Activated CD4-positive, alpha-beta memory T cell treated with anti-CD3 and anti-CD28 coated beads for 36 hours (primary cell): ENCODE measurements around the gene UFC1. TPM values are rescaled to one million over a fixed set of nuclear protein-coding genes. Genes with fewer than 3 reads are reported as not detected.

Experiments
- CTCF ChIA-PET: fragments of 350-600 bp; sonication (Branson Sonifier 250); formaldehyde crosslinking; loops from one replicate; lab custom pipeline; 2021; ENCODE audit warnings: antibody characterized with exemption, inconsistent platforms; lab: Charles Lee
- POLR2A ChIA-PET: fragments of 350-600 bp; sonication (Branson Sonifier 250); formaldehyde crosslinking; loops from one replicate; lab custom pipeline; 2021; ENCODE audit warnings: antibody characterized with exemption; lab: Charles Lee
- DNase-seq: peaks from one replicate; pipeline ENCODE4 v3.0.0-alpha.2; 2020
- H3K27ac Mint-ChIP-seq: one replicate; pipeline ENCODE4 v1.8.0; 2021; ENCODE audit warnings: mixed read lengths
- H3K27me3 Mint-ChIP-seq: one replicate; pipeline ENCODE4 v1.8.0; 2021; ENCODE audit warnings: mixed read lengths
- H3K36me3 Mint-ChIP-seq: one replicate; pipeline ENCODE4 v1.8.0; 2021; ENCODE audit warnings: mixed read lengths
- H3K4me1 Mint-ChIP-seq: one replicate; pipeline ENCODE4 v1.8.0; 2021; ENCODE audit warnings: low read depth, mixed read lengths
- H3K4me3 Mint-ChIP-seq: one replicate; pipeline ENCODE4 v1.8.0; 2021; ENCODE audit warnings: mild to moderate bottlenecking, mixed read lengths
- H3K9me3 Mint-ChIP-seq: one replicate; pipeline ENCODE4 v1.8.0; 2021; ENCODE audit warnings: mixed read lengths
- intact Hi-C: fragments of 100-400 bp; cut with micrococcal nuclease; formaldehyde crosslinking; loops from one replicate; pipeline ENCODE4 v1.15.1; 2023
- total RNA-seq, 2 experiments: library from RNA; stranded (reverse); gene quantifications; one replicate each; pipeline ENCODE4 v1.2.3, GENCODE V29; 2021

Gene UFC1
- total RNA-seq, 2 experiments from 2014 or later = 87.7 to 91.0 TPM

- no peak for DNase-seq
- intact Hi-C loops = loop anchor here (5.0 kb wide), 1 partner anchor 296 kb away; no protein-coding TSS in a partner anchor
- ChIA-PET POLR2A (interaction anchor here (0.5 to 2.7 kb wide), 10 partner anchors 20 to 143 kb away, joined by 3 to 16 read pairs (median 4); partner anchors contain the start of genes ARHGAP30, NDUFS2, PPOX and UFC1), CTCF (interaction anchor here (0.7 to 4.3 kb wide), 11 partner anchors 12 to 294 kb away, joined by 3 to 22 read pairs (median 5); partner anchors contain the start of genes ARHGAP30, KLHDC9, PPOX and UFC1)
- no peaks in the 10 kb centered on the region for H3K9me3 Mint-ChIP-seq
- H3K4me1 Mint-ChIP-seq = peaks cover 36% of the 10 kb centered on the region
- no peak overlapping the region for H3K27ac Mint-ChIP-seq
- H3K27me3 Mint-ChIP-seq = no peaks in the 10 kb centered on the region
- peaks cover 16% of the 10 kb centered on the region for H3K36me3 Mint-ChIP-seq
- no peak overlapping the region for H3K4me3 Mint-ChIP-seq
Observed at GRCh38 chr1:161133220-161133740, 20.5 kb upstream of the UFC1 start.

DNA sequence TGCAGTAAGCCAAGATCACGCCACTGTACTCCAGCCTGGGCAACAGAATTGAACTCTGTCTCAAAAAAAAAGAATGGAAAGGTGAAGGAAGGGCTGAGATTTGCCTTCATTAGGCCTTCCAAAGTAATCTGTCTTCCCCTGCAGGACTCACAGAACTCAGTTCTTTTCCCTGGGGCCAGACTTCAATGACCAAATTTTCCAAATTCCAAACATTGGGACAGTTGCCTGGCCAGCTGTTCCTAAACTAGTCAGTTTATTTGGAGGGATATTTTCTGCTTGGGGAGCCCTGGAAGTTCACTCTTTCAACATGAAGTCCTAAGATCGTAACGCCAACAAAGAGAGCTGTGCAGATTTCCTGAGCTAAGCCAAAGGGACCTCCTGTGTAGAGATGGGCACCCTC, 15.9 kb upstream of the UFC1 start:
- no peak for DNase-seq
- H3K27ac Mint-ChIP-seq = no peak overlapping the region
- H3K4me1 Mint-ChIP-seq = peaks cover 3% of the 10 kb centered on the region
- H3K9me3 Mint-ChIP-seq = no peaks in the 10 kb centered on the region
- intact Hi-C loops = no loop called here
- ChIA-PET CTCF (interaction anchor here (0.7 to 2.9 kb wide), 8 partner anchors 10 to 147 kb away, joined by 3 to 12 read pairs (median 4); partner anchors contain the start of gene PPOX), POLR2A (no interaction called here)
- peaks cover 4% of the 10 kb centered on the region for H3K36me3 Mint-ChIP-seq
- no peak overlapping the region for H3K4me3 Mint-ChIP-seq
- no peaks in the 10 kb centered on the region for H3K27me3 Mint-ChIP-seq

- H3K27ac Mint-ChIP-seq = no peak overlapping the region
- CTCF ChIA-PET = interaction anchor here (0.7 to 2.9 kb wide), 9 partner anchors 10 to 185 kb away, joined by 3 to 12 read pairs (median 4); partner anchors contain the start of gene PPOX
- H3K27me3 Mint-ChIP-seq = no peaks in the 10 kb centered on the region
- H3K9me3 Mint-ChIP-seq = no peaks in the 10 kb centered on the region
- no peak for DNase-seq
- H3K4me3 Mint-ChIP-seq = no peak overlapping the region
- peaks cover 3% of the 10 kb centered on the region for H3K4me1 Mint-ChIP-seq
- H3K36me3 Mint-ChIP-seq = peaks cover 4% of the 10 kb centered on the region
- intact Hi-C loops = no loop called here
- POLR2A ChIA-PET = no interaction called here
Observed at GRCh38 chr1:161138431-161138830, 15.3 kb upstream of the UFC1 start.

DNA sequence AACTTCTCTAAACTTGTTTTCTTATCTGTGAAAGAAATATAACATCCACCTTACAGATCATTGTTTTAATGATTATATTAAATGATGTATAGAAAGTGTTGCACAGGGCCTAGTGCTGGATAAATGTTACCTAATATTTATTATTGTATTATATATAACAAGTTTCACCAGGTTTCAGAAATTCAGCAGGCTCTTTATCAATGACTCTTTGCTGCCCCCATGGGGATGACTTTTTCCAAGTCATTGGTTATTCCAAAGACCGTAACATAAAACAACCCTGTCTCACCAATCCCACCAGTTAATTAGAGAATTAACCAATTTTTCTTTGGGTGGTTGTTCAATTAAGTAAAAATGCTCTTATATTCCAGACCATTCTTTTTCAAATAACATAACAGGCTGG, 14.0 kb upstream of the UFC1 start:
- peak; percentile 40 for DNase-seq
- intact Hi-C loops = no loop called here
- H3K4me3 Mint-ChIP-seq = no peak overlapping the region
- H3K27ac Mint-ChIP-seq = no peak overlapping the region
- peaks cover 4% of the 10 kb centered on the region for H3K36me3 Mint-ChIP-seq
- ChIA-PET CTCF (interaction anchor here (0.8 to 2.9 kb wide), 4 partner anchors 35 to 149 kb away, joined by 3 to 12 read pairs (median 4); partner anchors contain the start of gene TOMM40L), POLR2A (no interaction called here)
- H3K27me3 Mint-ChIP-seq = no peaks in the 10 kb centered on the region
- no peaks in the 10 kb centered on the region for H3K9me3 Mint-ChIP-seq
- peaks cover 3% of the 10 kb centered on the region for H3K4me1 Mint-ChIP-seq

DNA sequence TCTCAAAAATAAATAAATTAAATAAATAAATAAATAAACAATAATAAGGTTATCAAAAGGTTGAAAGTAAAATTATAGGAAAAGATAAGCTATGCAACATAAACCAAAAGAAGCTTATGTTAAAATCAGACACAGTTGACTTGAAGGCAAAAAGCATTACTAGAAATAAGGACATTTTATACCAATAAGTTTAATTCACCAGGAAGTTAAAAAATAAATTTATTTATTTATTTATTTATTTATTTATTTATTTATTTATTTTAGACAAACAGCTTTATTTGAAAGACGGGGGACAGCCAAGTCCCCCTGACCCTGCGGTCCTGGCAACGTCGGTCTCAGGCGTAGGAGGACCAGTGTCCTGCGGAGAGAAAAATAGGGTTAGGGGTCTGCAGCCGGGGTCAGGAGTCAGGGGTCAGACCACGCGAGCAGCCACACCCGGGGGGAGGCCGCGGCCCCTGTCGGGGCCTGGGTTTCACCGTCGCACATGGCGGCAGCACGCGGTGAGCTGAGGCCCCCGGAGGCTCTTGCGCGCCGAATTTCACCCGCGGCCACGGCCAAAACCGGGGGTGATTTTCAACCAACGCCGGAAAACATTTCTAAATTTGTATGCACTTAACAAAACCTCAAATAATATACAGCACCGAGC, 12.9 kb upstream of the UFC1 start:
- Mint-ChIP-seq H3K27ac (no peak overlapping the region), H3K4me1 (no peaks in the 10 kb centered on the region), H3K9me3 (no peaks in the 10 kb centered on the region), H3K36me3 (no peaks in the 10 kb centered on the region), H3K4me3 (no peak overlapping the region), H3K27me3 (no peaks in the 10 kb centered on the region)
- intact Hi-C loops = no loop called here
- DNase-seq = no peak
- CTCF ChIA-PET = interaction anchor here (1.0 to 1.6 kb wide), 11 partner anchors 13 to 151 kb away, joined by 3 to 9 read pairs (median 4); partner anchors contain the start of genes PPOX and UFC1
- POLR2A ChIA-PET = interaction anchor here (0.8 to 1.3 kb wide), 2 partner anchors 25 to 71 kb away, joined by 3 to 4 read pairs; partner anchors contain the start of gene ARHGAP30

GRCh38 chr1:161145832-161146231, 7.9 kb upstream of the UFC1 start:
- no peak for DNase-seq
- Mint-ChIP-seq H3K36me3 (no peaks in the 10 kb centered on the region), H3K27me3 (no peaks in the 10 kb centered on the region), H3K9me3 (no peaks in the 10 kb centered on the region), H3K27ac (no peak overlapping the region), H3K4me1 (no peaks in the 10 kb centered on the region), H3K4me3 (no peak overlapping the region)
- ChIA-PET CTCF (no interaction called here), POLR2A (no interaction called here)
- intact Hi-C loops = no loop called here

- POLR2A ChIA-PET = interaction anchor here (0.7 to 2.6 kb wide), 7 partner anchors 13 to 108 kb away, joined by 4 to 16 read pairs (median 5); partner anchors contain the start of genes B4GALT3, DEDD, PPOX and USF1
Observed at GRCh38 chr1:161153176-161153575, 602 bp upstream of the UFC1 start.

DNA sequence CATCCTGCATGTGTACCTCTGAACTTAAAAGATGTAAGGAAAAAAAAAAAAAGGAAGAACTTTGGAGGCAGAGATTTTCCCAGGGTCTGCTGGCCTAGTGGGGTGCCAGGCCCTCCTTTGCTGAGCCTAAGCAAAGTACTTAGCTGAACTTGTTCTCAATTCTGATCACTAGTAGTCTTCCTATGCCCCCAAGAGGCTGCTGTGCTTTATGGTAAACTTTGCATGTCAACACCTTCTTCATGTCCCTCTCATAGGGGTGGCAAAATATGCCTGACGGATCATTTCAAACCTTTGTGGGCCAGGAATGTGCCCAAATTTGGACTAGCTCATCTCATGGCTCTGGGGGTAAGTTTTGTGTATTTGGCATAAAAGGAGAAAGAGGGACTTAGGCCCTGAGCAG, 4.1 kb downstream of the UFC1 start:
- Mint-ChIP-seq H3K27ac (peak overlapping the region; percentile 47), H3K4me3 (no peak overlapping the region), H3K9me3 (no peaks in the 10 kb centered on the region), H3K27me3 (no peaks in the 10 kb centered on the region), H3K4me1 (peaks cover 52% of the 10 kb centered on the region), H3K36me3 (peaks cover 31% of the 10 kb centered on the region)
- intact Hi-C loops = no loop called here
- ChIA-PET POLR2A (interaction anchor here (0.6 to 3.8 kb wide), 4 partner anchors 8 to 142 kb away, joined by 3 to 25 read pairs (median 4); partner anchors contain the start of genes DEDD and PPOX), CTCF (interaction anchor here (0.6 to 1.9 kb wide), 7 partner anchors 11 to 446 kb away, joined by 3 to 4 read pairs (median 3); partner anchors contain the start of genes CD48 and TOMM40L)
- no peak for DNase-seq

More at GRCh38 chr1:161153176-161153575, 602 bp upstream of the UFC1 start:
- peaks cover 14% of the 10 kb centered on the region for H3K36me3 Mint-ChIP-seq
- peaks cover 13% of the 10 kb centered on the region for H3K4me1 Mint-ChIP-seq
- peak overlapping the region; percentile 97 for H3K27ac Mint-ChIP-seq
- CTCF ChIA-PET = interaction anchor here (0.9 to 3.6 kb wide), 7 partner anchors 12 to 228 kb away, joined by 3 to 23 read pairs (median 4); partner anchors contain the start of genes B4GALT3, DEDD and PPOX
- no peaks in the 10 kb centered on the region for H3K27me3 Mint-ChIP-seq
- H3K9me3 Mint-ChIP-seq = no peaks in the 10 kb centered on the region
- no peak for DNase-seq
- intact Hi-C loops = loop anchor here (1.0 kb wide), 2 partner anchors 21 to 35 kb away; partner anchors contain the start of genes DEDD, NIT1 and PFDN2
- peak overlapping the region; percentile 86 for H3K4me3 Mint-ChIP-seq

GRCh38 chr1:161158316-161159010, 4.7 kb downstream of the UFC1 start:
- H3K4me1 Mint-ChIP-seq = peaks cover 55% of the 10 kb centered on the region
- H3K27ac Mint-ChIP-seq = peak overlapping the region; percentile 81
- CTCF ChIA-PET = interaction anchor here (0.6 to 1.9 kb wide), 4 partner anchors 11 to 447 kb away, joined by 3 to 4 read pairs (median 3); partner anchors contain the start of gene CD48
- no peaks in the 10 kb centered on the region for H3K9me3 Mint-ChIP-seq
- peak overlapping the region; percentile 78 for H3K4me3 Mint-ChIP-seq
- no peak for DNase-seq
- intact Hi-C loops = no loop called here
- H3K36me3 Mint-ChIP-seq = peaks cover 31% of the 10 kb centered on the region
- POLR2A ChIA-PET = interaction anchor here (0.9 to 1.3 kb wide), 3 partner anchors 26 to 41 kb away, joined by 3 to 4 read pairs (median 3); partner anchors contain the start of gene DEDD
- no peaks in the 10 kb centered on the region for H3K27me3 Mint-ChIP-seq

- peak within 1 kb of the TSS; percentile 81 for H3K27ac Mint-ChIP-seq
- ChIA-PET CTCF (interaction anchor here (0.8 to 1.9 kb wide), 3 partner anchors 12 to 62 kb away, joined by 3 to 4 read pairs (median 3); no protein-coding TSS in a partner anchor), POLR2A (interaction anchor here (0.9 kb wide), 1 partner anchor 42 kb away, joined by 3 read pairs; no protein-coding TSS in a partner anchor)
- H3K9me3 Mint-ChIP-seq = no peaks in the 10 kb centered on the region
- peaks cover 57% of the 10 kb centered on the region for H3K4me1 Mint-ChIP-seq
- intact Hi-C loops = no loop called here
- peak within 1 kb of the TSS; percentile 78 for H3K4me3 Mint-ChIP-seq
- DNase-seq = peak; percentile 95
- H3K36me3 Mint-ChIP-seq = peaks cover 34% of the 10 kb centered on the region
- no peaks in the 10 kb centered on the region for H3K27me3 Mint-ChIP-seq
Observed at GRCh38 chr1:161159087-161159912, 5.5 kb downstream of the UFC1 start, which contains the start of gene USP21. Gene USP21, plus strand, starts transcription at chr1:161159500. Its CDS starts 1,141 bp downstream, at chr1:161160641.
